HG03439 (cell line): ENCODE measurements around the gene PPP1R15A.
A peak's percentile ranks its signal among the peaks of the same experiment; 100 is the strongest.
"Not testable (repeated sequence)": the region's sequence is repeated elsewhere in the genome, so short reads cannot be mapped to it uniquely, and the experiment has no call there.

Experiments used
- ATAC-seq: cut with Tn5 transposase; IDR thresholded peaks from one replicate; pipeline ENCODE4 v1.9.1; 2021; ENCODE audit warnings: mild to moderate bottlenecking, moderate library complexity; ENCODE audit not compliant: unreplicated experiment

PPP1R15A gene

GRCh38 chr19:48858984-48859710 is 13.1 kb upstream of the PPP1R15A start:
- ATAC-seq = no peak

- ATAC-seq = no peak
Observed at GRCh38 chr19:48859711-48860572, 12.3 kb upstream of the PPP1R15A start.

DNA sequence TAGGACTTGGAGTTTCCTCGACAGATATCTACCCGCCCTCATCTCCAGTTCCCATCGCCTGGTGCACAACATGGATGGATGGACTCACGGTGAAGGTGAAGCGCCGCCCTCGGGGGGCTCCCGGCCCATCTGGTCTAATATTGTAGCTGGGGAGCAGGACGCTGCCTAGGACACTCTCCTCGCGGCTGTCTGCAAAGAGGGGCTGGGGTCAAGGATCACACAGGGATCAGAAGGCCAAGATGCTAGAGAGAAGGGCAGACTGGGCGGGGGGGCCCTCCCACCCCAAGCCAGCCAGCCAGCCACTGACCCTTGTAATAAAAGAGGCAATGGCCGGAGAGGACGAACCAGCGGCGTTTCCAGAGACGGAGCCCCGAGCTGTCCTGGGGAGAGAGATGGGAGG is 10.9 kb upstream of the PPP1R15A start:
- ATAC-seq = no peak

GRCh38 chr19:48862827-48863226 is 9.4 kb upstream of the PPP1R15A start:
- ATAC-seq = no peak

GRCh38 chr19:48866692-48867091 is 5.5 kb upstream of the PPP1R15A start:
- ATAC-seq = no peak

DNA sequence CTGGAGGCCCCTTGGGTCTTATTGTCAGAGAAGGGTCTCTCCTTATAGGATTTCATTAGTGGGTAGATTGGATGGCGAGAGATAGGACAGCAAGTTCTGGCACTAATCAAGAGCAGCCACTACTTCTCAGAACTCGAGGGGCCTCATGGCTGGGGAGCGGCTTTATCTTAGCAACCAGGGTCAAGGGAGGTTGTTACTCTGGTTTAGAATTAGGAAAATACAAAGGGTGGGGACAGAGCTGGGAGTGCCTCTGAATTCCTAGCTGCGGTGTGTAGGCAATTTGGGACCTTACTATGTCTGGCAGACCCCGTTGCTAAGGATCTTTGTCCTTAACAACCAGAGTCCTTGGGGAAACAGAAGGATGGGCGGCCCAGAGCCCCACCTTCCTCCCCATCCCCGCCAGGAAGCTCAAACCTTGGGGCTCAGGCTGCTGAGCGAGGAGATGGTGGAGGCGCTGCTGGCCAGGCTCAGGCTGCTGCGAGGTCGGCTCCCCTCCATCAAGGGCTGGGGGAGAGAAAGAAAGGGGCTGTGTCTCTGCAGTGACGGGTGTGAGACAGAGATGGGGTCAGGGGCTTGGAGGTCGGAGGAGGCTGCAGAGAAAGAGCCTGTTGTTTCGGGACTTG is 5.0 kb upstream of the PPP1R15A start:
- ATAC-seq = no peak

DNA sequence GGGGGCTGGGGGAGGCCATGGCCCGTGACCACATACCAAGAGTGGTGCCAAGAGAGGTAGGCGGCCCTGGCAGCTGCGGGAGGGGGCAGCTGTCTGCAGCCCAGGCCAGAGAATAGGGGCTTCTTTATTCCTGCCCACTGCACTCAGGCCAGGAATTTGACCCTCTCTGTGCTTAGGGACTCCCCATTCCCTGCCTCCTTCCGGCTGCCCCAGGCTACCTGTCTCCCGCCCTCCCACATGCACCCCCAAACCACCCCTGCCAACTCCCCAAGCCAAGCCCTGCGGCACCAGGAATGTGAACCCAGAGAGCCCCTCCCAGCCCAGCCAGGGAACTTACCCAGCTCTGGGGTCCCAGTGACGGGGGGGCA is 4.5 kb upstream of the PPP1R15A start:
- no peak for ATAC-seq

DNA sequence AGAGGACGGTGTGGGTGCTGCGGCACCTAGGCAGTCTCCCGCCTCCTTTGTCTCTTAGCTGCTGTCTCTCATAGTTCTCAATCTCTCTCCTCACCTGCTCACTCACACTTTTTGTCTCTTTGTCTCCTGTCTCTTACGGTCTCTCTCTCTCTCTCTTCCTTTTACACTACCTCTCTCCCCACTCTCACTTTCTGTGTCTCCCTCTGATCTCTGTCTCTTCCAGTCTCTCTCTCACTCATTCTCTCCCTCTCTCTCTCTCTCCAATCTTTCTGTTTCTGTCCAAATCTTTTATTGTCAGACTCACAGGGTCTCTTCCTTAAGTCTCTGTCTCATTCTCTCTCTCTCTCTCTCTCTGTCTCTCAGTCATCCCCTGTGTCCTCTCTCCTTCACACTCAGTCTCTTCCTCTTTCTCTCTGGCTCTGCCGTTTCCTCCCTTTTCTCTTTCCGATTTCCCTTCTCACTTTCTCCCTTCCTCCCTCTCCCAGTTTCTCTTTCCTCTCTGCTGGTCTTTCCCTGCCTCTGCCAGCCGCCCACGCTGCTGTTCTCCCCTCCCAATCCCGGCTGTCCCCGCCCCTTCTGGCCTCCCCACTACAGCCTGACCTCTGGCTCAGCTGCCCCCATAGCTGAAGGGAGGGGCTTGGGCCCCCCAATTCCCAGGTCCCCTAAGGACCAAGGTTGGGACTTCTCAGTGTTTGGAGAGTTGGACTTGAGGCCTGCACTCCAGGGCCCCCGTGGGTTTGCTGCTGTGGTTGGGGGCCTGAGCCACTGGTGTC is 3.9 kb upstream of the PPP1R15A start, which contains the start of gene PLEKHA4:
Gene PLEKHA4, minus strand, starts transcription at position 504 of the 773 bp plus-strand sequence. CDS start 997 bp downstream, outside the sequence.
- no peak for ATAC-seq

DNA sequence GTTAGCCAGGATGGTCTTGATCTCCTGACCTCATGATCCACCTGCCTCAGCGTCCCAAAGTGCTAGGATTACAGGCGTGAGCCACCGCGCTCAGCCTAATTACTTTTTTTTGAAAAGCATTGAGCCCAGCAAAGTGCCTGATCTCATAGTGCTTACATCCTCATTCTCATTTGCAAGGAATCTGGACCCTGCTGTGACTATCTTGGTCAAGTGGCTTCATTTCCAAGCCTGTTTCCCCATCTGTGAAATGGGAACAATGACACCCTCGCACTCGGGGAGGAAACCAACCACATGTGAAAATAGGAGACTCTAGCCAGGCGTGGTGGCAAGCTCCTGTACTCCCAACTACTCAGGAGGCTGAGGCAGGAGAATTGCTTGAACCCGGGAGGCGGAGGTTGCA is 2.2 kb upstream of the PPP1R15A start:
- ATAC-seq = no peak

DNA sequence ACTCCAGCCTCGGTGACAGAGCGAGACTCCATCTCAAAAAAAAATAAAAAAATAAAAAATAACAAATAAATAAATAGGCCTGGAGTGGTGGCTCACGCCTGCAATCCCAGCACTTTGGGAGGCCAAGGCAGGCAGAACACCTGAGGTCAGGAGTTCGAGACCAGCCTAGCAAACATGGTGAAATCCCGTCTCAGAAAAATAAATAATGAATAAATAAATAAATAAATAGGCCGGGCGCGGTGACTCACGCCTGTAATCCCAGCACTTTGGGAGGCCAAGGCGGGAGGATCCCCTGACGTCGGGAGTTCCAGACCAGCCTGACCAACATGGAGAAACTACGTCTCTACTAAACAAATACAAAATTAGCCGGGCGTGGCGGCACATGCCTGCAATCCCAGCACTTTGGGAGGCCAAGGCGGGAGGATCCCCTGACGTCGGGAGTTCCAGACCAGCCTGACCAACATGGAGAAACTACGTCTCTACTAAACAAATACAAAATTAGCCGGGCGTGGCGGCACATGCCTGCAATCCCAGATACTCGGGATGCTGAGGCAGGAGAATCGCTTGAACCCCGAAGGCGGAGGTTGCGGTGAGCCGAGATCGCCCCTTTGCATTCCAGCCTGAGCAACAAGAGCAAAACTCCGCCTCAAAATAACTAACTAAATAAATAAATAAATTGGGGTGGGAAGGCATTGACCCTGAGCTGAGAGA is 595 bp upstream of the PPP1R15A start:
- ATAC-seq = not testable (repeated sequence)

- peak; percentile 16 for ATAC-seq
Observed at GRCh38 chr19:48872884-48873475, 759 bp downstream of the PPP1R15A start.

DNA sequence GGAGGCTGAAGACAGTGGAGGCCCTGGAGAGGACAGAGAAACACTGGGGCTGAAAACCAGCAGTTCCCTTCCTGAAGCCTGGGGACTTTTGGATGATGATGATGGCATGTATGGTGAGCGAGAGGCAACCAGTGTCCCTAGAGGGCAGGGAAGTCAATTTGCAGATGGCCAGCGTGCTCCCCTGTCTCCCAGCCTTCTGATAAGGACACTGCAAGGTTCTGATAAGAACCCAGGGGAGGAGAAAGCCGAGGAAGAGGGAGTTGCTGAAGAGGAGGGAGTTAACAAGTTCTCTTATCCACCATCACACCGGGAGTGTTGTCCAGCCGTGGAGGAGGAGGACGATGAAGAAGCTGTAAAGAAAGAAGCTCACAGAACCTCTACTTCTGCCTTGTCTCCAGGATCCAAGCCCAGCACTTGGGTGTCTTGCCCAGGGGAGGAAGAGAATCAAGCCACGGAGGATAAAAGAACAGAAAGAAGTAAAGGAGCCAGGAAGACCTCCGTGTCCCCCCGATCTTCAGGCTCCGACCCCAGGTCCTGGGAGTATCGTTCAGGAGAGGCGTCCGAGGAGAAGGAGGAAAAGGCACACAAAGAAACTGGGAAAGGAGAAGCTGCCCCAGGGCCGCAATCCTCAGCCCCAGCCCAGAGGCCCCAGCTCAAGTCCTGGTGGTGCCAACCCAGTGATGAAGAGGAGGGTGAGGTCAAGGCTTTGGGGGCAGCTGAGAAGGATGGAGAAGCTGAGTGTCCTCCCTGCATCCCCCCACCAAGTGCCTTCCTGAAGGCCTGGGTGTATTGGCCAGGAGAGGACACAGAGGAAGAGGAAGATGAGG is 1.5 kb downstream of the PPP1R15A start:
- ATAC-seq = no peak

DNA sequence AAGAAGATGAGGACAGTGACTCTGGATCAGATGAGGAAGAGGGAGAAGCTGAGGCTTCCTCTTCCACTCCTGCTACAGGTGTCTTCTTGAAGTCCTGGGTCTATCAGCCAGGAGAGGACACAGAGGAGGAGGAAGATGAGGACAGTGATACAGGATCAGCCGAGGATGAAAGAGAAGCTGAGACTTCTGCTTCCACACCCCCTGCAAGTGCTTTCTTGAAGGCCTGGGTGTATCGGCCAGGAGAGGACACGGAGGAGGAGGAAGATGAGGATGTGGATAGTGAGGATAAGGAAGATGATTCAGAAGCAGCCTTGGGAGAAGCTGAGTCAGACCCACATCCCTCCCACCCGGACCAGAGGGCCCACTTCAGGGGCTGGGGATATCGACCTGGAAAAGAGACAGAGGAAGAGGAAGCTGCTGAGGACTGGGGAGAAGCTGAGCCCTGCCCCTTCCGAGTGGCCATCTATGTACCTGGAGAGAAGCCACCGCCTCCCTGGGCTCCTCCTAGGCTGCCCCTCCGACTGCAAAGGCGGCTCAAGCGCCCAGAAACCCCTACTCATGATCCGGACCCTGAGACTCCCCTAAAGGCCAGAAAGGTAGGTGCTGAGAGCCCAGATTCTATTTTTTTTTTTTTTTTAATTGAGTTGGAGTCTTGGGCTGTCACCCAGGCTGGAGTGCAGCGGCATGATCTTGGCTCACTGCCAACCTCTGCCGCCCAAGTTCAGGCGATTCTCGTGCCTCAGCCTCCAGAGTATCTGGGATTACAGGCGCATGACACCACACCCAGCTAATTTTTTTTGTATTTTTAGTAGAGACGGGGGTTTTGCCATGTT is 2.3 kb downstream of the PPP1R15A start:
- ATAC-seq = no peak

DNA sequence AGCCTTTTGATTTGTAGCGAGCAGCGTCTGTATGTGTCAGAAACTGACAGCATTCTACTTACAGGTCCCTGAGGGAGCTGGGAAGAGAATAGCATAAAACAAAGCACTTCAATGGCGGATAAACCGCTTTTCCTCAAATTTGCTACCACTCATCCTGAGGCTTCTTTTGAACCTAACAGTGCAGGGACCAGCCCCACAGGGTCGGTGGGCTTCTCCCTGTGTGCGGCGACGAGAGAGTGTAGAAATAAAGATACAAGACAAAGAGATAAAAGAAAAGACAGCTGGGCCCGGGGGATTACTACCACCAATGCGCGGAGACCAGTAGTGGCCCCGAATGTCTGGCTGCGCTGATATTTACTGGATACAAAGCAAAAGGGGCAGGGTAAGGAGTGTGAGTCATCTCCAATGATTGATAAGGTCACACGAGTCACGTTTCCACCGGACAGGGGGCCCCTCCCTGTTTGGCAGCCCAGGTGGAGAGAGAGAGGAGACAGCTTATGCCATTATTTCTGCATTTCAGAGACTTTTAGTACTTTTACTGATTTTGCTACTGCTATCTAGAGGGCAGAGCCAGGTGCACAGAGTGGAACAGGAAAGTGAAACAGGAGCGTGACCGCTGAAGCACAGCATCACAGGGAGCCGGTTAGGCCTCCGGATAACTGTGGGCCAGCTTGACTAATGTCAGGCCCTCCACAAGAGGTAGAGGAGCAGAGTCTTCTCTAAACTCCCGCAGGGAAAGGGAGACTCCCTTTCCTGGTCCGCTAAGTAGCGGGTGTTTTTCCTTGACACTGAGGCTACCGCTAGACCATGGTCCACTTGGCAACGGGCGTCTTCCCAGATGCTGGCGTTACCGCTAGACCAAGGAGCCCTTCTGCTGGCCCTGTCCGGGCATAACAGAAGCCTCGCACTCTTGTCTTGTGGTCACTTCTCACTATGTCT is 4.1 kb downstream of the PPP1R15A start:
- ATAC-seq = not testable (repeated sequence)

GRCh38 chr19:48877855-48878195 is 5.6 kb downstream of the PPP1R15A start:
- ATAC-seq = no peak

- ATAC-seq = no peak
Observed at GRCh38 chr19:48878196-48879024, 6.2 kb downstream of the PPP1R15A start.
